IMR-90 (cell line): ENCODE measurements around the gene AADACL4. TPM values are rescaled to one million over a fixed set of nuclear protein-coding genes. Genes with fewer than 3 reads are reported as not detected.

Experiments
- ATAC-seq: fragments of 200-7000 bp; cut with Tn5 transposase; 2 replicates; pipeline ENCODE4 v1.9.1; 2020; ENCODE audit warnings: low read depth, mild to moderate bottlenecking, moderate library complexity
- BruUV-seq: library from RNA; stranded (reverse); fragments of 400-500 nt; replicated peaks from 2 replicates; lab custom pipeline; 2021; lab: Mats Ljungman, UMichigan
- CTCF ChIA-PET: fragments of 300-600 bp; formaldehyde crosslinking; extraction: SDS; loops from one replicate; lab custom pipeline; 2021; ENCODE audit warnings: antibody characterized with exemption; lab: Yijun Ruan, JAX
- POLR2A ChIA-PET: fragments of 300-600 bp; sonication (Branson Sonifier 250); formaldehyde crosslinking; loops from one replicate; lab custom pipeline; 2022; ENCODE audit warnings: antibody characterized with exemption; ENCODE audit not compliant: unreplicated experiment; lab: Charles Lee
- DNase-seq: peaks from one replicate; pipeline ENCODE4 v3.0.0; 2013
- H2AFZ ChIP-seq: replicated peaks from 2 replicates; pipeline ENCODE3; 2013; ENCODE audit warnings: low read length, mild to moderate bottlenecking; ENCODE audit not compliant: poor library complexity
- H2AK5ac ChIP-seq: 2 replicates; pipeline ENCODE4 v1.6.1; 2013; ENCODE audit warnings: low read depth, low read length, inconsistent platforms
- H2AK9ac ChIP-seq: replicated peaks from 2 replicates; pipeline ENCODE3; 2013; ENCODE audit warnings: mild to moderate bottlenecking, low read depth, low read length, moderate library complexity; ENCODE audit not compliant: poor library complexity
- H2BK120ac ChIP-seq: 2 replicates; pipeline ENCODE4 v1.6.1; 2013; ENCODE audit warnings: low read depth, low read length, inconsistent platforms
- H2BK15ac ChIP-seq: 3 replicates; pipeline ENCODE4 v1.6.1; 2013; ENCODE audit warnings: low read depth, low read length, inconsistent platforms
- H2BK20ac ChIP-seq: 2 replicates; pipeline ENCODE4 v1.6.1; 2013; ENCODE audit warnings: low read depth, mild to moderate bottlenecking, inconsistent platforms, low read length, moderate library complexity
- H2BK5ac ChIP-seq: 2 replicates; pipeline ENCODE4 v1.6.1; 2013; ENCODE audit warnings: mild to moderate bottlenecking, low read depth, low read length, inconsistent platforms; ENCODE audit not compliant: poor library complexity, severe bottlenecking
- H3K14ac ChIP-seq: replicated peaks from 2 replicates; pipeline ENCODE4 v1.6.1; 2013; ENCODE audit warnings: low read depth, low read length, inconsistent platforms
- H3K18ac ChIP-seq: 2 replicates; pipeline ENCODE4 v1.6.1; 2013; ENCODE audit warnings: low read depth, low read length, control low read depth
- H3K23ac ChIP-seq: 2 replicates; pipeline ENCODE4 v1.6.1; 2013; ENCODE audit warnings: low read depth, low read length, inconsistent platforms
- H3K27ac ChIP-seq: 2 replicates; pipeline ENCODE4 v1.5.1; 2013; ENCODE audit warnings: mild to moderate bottlenecking, control low read depth, low read length; ENCODE audit not compliant: insufficient read depth
- H3K27me3 ChIP-seq: 2 replicates; pipeline ENCODE4 v1.6.1; 2013; ENCODE audit warnings: low read length; ENCODE audit not compliant: control insufficient read depth, insufficient read depth
- H3K36me3 ChIP-seq: 2 replicates; pipeline ENCODE4 v1.6.1; 2013; ENCODE audit warnings: low read length, mixed read lengths; ENCODE audit not compliant: control insufficient read depth, insufficient read depth
- H3K4ac ChIP-seq: 2 replicates; pipeline ENCODE4 v1.6.1; 2013; ENCODE audit warnings: low read depth, low read length, inconsistent platforms
- H3K4me1 ChIP-seq: 2 replicates; pipeline ENCODE4 v1.6.1; 2013; ENCODE audit warnings: low read length, mixed read lengths; ENCODE audit not compliant: control insufficient read depth, insufficient read depth
- H3K4me2 ChIP-seq: 2 replicates; pipeline ENCODE4 v1.6.1; 2013; ENCODE audit warnings: low read depth, mild to moderate bottlenecking, control low read depth, low read length, moderate library complexity
- H3K4me3 ChIP-seq: 2 replicates; pipeline ENCODE4 v1.5.1; 2013; ENCODE audit warnings: low read depth, mild to moderate bottlenecking, control low read depth, low read length, moderate library complexity; ENCODE audit not compliant: insufficient read depth
- H3K56ac ChIP-seq: 2 replicates; pipeline ENCODE4 v1.6.1; 2013; ENCODE audit warnings: low read length, inconsistent platforms; ENCODE audit not compliant: insufficient read depth; ENCODE audit errors: extremely low read depth
- H3K79me1 ChIP-seq, 2 experiments: 2 replicates each; pipeline ENCODE4 v1.6.1; 2013; ENCODE audit warnings: low read length in 2 of 2, inconsistent platforms in 1 of 2, low read depth in 1 of 2
- H3K9ac ChIP-seq: 2 replicates; pipeline ENCODE4 v1.6.1; 2013; ENCODE audit warnings: low read depth, low read length, control low read depth
- H3K9me1 ChIP-seq: 2 replicates; pipeline ENCODE4 v1.6.1; 2013; ENCODE audit warnings: low read length, inconsistent platforms; ENCODE audit not compliant: insufficient read depth
- H3K9me3 ChIP-seq: 2 replicates; pipeline ENCODE4 v1.6.1; 2013; ENCODE audit warnings: low read length; ENCODE audit not compliant: control insufficient read depth, insufficient read depth
- H4K20me1 ChIP-seq: 2 replicates; pipeline ENCODE4 v1.6.1; 2013; ENCODE audit warnings: low read length, inconsistent platforms; ENCODE audit not compliant: insufficient read depth
- H4K5ac ChIP-seq: 2 replicates; pipeline ENCODE4 v1.6.1; 2013; ENCODE audit warnings: mild to moderate bottlenecking, low read depth, low read length, control low read depth
- H4K8ac ChIP-seq, 2 experiments: 2 replicates each; pipeline ENCODE4 v1.6.1; 2013; ENCODE audit warnings: low read depth in 2 of 2, low read length in 2 of 2, control low read depth in 1 of 2, inconsistent platforms in 1 of 2
- H4K91ac ChIP-seq: 2 replicates; pipeline ENCODE4 v1.6.1; 2013; ENCODE audit warnings: low read depth, low read length, inconsistent platforms; ENCODE audit not compliant: insufficient read depth
- BHLHE40 ChIP-seq: fragments of 150-350 bp; IDR thresholded peaks from 2 replicates; pipeline ENCODE4 v1.6.1; 2016; ENCODE audit warnings: mild to moderate bottlenecking, low read depth, low read length
- CEBPB ChIP-seq: IDR thresholded peaks from 2 replicates; pipeline ENCODE4 v1.6.1; 2012; ENCODE audit warnings: low read depth, low read length, improper control_type of control experiment
- CHD1 ChIP-seq: IDR thresholded peaks from 2 replicates; pipeline ENCODE4 v1.6.1; 2012; ENCODE audit warnings: low read depth, low read length, improper control_type of control experiment
- FOS ChIP-seq: fragments of 150-350 bp; IDR thresholded peaks from 2 replicates; pipeline ENCODE4 v1.6.1; 2016; ENCODE audit warnings: low read depth, low read length
- MAZ ChIP-seq: IDR thresholded peaks from 2 replicates; pipeline ENCODE4 v1.6.1; 2012; ENCODE audit warnings: low read depth, mild to moderate bottlenecking, low read length, improper control_type of control experiment, moderate library complexity, borderline replicate concordance
- RAD21 ChIP-seq: IDR thresholded peaks from 2 replicates; pipeline ENCODE4 v1.6.1; 2012; ENCODE audit warnings: low read length, improper control_type of control experiment
- RFX5 ChIP-seq: IDR thresholded peaks from 2 replicates; pipeline ENCODE4 v1.8.0; 2012; ENCODE audit warnings: low read depth, mild to moderate bottlenecking, low read length, moderate library complexity
- SMC3 ChIP-seq: fragments of 150-350 bp; IDR thresholded peaks from 2 replicates; pipeline ENCODE4 v1.6.1; 2016; ENCODE audit warnings: low read depth, mild to moderate bottlenecking, antibody characterized with exemption, low read length, moderate library complexity
- USF2 ChIP-seq: fragments of 150-350 bp; IDR thresholded peaks from 2 replicates; pipeline ENCODE4 v1.6.1; 2017; ENCODE audit warnings: mild to moderate bottlenecking, antibody characterized with exemption, low read length, low read depth
- WGBS, 2 experiments: methylation state at CpG; one replicate each; pipeline versions ENCODE4 v1.1.5 to v1.1.7; 2013; ENCODE audit warnings: missing lambda C conversion rate in 2 of 2; ENCODE audit not compliant: insufficient read length in 1 of 2; ENCODE audit errors: extremely low coverage in 2 of 2; 5-methylcytosine and 5-hydroxymethylcytosine counted together
- dilution Hi-C: fragments of 300-500 bp; cut with HindIII; formaldehyde crosslinking; loops from one replicate; pipeline ENCODE4 v1.14.3; 2018; ENCODE audit warnings: low sequenced_read_pairs; ENCODE audit not compliant: unreplicated experiment
- in situ Hi-C: fragments of 300-500 bp; cut with MboI; formaldehyde crosslinking; loops from 3 replicates; pipeline ENCODE4 v1.14.3; 2019; ENCODE audit warnings: low sequenced_read_pairs, inconsistent platforms, mixed read lengths
- intact Hi-C: fragments of 100-400 bp; cut with micrococcal nuclease; formaldehyde crosslinking; loops from 2 replicates; pipeline ENCODE4 v1.10.0; 2022
- polyA plus RNA-seq, 3 experiments: library from polyadenylated mRNA; depleted of rRNA; stranded (reverse); fragments of >200 nt; gene quantifications; 2 replicates each; pipeline ENCODE4 v1.2.3, GENCODE V29; 2012; ENCODE audit warnings: low replicate concordance in 1 of 3
- total RNA-seq: library from RNA; depleted of rRNA; stranded (reverse); fragments of >200 nt; gene quantifications from 2 replicates; pipeline ENCODE4 v1.2.3, GENCODE V29; 2012
- TF ChIP-seq, protein P1 (sequence below): fragments of 150-350 bp; IDR thresholded peaks from 2 replicates; pipeline ENCODE4 v1.6.1; 2016; ENCODE audit warnings: low read depth, mild to moderate bottlenecking, low read length, moderate library complexity, borderline replicate concordance
- TF ChIP-seq, protein P2 (sequence below): conservative IDR thresholded peaks from 2 replicates; pipeline ENCODE4 v1.5.1; 2012; ENCODE audit warnings: mild to moderate bottlenecking, low read depth, low read length, improper control_type of control experiment

The AADACL4 gene
- total and polyA plus RNA-seq, 2 of the 4 experiments (the other 2 are of a cell fraction): not detected

DNA sequence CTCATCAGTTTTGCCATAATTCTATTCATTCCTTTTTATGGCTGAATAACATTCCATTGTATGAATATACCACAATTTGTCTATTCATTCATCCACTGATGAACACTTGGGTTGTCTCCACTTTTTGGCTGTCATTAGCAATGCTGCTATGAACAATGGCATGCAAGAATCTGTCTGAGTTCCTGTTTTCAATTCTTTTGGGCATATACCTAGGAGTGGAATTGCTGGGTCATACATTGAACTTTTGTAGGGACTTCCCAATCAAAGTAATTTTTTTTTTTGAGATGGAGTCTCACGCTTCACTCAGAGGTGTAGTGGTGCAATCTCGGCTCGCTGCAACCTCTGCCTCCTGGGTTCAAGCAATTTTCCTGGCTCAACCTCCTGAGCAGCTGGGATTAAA is 34.9 kb downstream of the AADACL4 start:
- Histone ChIP-seq H3K4me1 (no peaks in the 10 kb centered on the region), H3K79me1 (no peaks in the 10 kb centered on the region), H2AFZ (no peak overlapping the region), H3K9me3 (no peaks in the 10 kb centered on the region), H3K4me3 (no peak overlapping the region), H3K27me3 (no peaks in the 10 kb centered on the region; the same call in 1 of the 2 replicates), H3K4ac (no peak overlapping the region), H2BK5ac (no peak overlapping the region), H4K8ac (no peak overlapping the region), H3K4me2 (no peak overlapping the region), H2BK120ac (no peak overlapping the region), H4K91ac (no peak overlapping the region), H3K14ac (no peak overlapping the region), H3K27ac (no peak overlapping the region), H3K18ac (no peak overlapping the region), H3K36me3 (no peaks in the 10 kb centered on the region), H3K23ac (no peak overlapping the region), H2AK5ac (no peak overlapping the region), H2BK20ac (no peak overlapping the region), H4K5ac (no peak overlapping the region), H3K9me1 (no peaks in the 10 kb centered on the region), H2BK15ac (no peak overlapping the region), H3K9ac (no peak overlapping the region), H3K56ac (no peak overlapping the region), H4K20me1 (no peaks in the 10 kb centered on the region), H2AK9ac (no peak overlapping the region)
- ChIA-PET POLR2A (no interaction called here), CTCF (no interaction called here)
- no CpG with 5 or more reads among the region's 3 CpGs for WGBS, 2 experiments
- dilution Hi-C loops (no loop called here), in situ Hi-C loops (no loop called here), intact Hi-C loops (no loop called here)
- no TSS peak for BruUV-seq
- TF ChIP-seq RAD21 (no peak), CEBPB (no peak), CHD1 (no peak), FOS (no peak), SMC3 (no peak), MAZ (no peak), BHLHE40 (no peak), RFX5 (no peak), USF2 (no peak)
- TF ChIP-seq, protein P1, sequence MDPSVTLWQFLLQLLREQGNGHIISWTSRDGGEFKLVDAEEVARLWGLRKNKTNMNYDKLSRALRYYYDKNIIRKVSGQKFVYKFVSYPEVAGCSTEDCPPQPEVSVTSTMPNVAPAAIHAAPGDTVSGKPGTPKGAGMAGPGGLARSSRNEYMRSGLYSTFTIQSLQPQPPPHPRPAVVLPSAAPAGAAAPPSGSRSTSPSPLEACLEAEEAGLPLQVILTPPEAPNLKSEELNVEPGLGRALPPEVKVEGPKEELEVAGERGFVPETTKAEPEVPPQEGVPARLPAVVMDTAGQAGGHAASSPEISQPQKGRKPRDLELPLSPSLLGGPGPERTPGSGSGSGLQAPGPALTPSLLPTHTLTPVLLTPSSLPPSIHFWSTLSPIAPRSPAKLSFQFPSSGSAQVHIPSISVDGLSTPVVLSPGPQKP: no peak
- TF ChIP-seq, protein P2, sequence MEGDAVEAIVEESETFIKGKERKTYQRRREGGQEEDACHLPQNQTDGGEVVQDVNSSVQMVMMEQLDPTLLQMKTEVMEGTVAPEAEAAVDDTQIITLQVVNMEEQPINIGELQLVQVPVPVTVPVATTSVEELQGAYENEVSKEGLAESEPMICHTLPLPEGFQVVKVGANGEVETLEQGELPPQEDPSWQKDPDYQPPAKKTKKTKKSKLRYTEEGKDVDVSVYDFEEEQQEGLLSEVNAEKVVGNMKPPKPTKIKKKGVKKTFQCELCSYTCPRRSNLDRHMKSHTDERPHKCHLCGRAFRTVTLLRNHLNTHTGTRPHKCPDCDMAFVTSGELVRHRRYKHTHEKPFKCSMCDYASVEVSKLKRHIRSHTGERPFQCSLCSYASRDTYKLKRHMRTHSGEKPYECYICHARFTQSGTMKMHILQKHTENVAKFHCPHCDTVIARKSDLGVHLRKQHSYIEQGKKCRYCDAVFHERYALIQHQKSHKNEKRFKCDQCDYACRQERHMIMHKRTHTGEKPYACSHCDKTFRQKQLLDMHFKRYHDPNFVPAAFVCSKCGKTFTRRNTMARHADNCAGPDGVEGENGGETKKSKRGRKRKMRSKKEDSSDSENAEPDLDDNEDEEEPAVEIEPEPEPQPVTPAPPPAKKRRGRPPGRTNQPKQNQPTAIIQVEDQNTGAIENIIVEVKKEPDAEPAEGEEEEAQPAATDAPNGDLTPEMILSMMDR: no peak
- DNase-seq: no peak
- no peak for ATAC-seq
